Midbrain (tissue), 1 donor: ENCODE data around the gene ANXA6.
"Not testable (repeated sequence)": the region's sequence is repeated elsewhere in the genome, so short reads cannot be mapped to it uniquely, and the experiment has no call there.

Experiments used
- DNase-seq: peaks from one replicate; lab custom pipeline; 2025; lab: John Stamatoyannopoulos, UW

Gene ANXA6

DNA sequence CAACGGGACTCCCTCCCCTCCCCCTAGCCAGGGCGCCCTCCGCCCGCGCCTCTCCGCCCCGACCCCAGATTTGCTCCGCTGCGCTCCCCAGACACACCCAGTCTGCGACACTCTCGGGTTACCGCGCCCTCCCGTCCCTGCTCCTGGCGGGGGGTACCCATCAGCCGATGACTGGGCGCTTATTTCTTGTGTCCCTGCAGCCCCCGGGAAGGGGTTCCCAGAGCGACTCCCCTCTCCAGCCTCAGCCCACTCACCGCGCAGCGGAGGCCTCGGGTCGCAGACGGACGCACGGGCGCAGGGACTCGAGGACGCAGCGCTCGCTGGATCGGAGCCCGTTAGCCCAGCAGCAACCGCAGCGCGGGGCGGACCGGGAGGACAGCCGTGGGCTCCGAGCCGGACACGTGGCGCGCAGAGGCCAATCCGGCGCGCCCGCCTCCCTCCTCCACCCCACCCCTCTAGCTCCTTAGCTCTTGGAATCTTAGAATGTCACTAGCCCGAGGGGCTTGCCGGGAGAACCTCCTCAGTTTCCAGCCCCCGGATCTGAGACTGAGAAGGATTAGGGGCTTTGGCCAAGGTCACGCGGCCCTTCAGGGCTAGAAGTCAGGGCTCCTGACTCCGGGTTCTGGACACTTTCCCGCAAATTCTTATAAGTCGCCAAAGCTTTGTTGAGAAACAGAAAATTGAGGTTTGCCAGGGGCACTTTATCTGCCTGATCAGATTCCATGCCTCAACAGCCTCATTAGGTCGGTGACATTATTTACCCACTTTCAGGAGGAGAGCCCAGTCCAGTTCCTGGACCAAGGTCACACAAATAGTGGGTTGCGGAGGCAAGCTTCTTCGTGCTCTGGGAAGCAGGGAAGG lies at the start of gene ANXA6:
Gene ANXA6, minus strand, starts transcription at position 354 of the 861 bp plus-strand sequence. CDS start 9,878 bp downstream, outside the sequence.
- peak; percentile 88 for DNase-seq

DNA sequence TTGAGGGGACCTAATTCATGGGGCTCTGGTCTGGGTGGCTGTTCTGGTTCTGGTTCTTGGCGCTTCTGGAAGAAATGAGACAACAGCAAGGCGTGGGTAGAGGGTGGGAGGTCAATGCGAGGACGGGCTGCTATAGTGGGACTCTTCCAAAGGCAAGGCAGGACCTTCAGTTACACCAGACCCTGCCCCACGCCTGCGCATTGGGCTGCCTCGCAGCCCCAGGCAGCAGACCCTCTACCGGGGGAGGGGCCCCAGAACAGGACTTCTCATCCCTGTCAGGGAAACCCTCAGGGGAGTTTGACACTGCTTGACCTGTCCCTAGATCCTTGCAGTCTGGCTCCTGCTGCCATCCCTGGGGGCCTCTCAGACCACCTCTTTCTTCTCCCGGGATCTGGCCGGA lies 47.8 kb upstream of the ANXA6 start:
- DNase-seq, result no peak

DNA sequence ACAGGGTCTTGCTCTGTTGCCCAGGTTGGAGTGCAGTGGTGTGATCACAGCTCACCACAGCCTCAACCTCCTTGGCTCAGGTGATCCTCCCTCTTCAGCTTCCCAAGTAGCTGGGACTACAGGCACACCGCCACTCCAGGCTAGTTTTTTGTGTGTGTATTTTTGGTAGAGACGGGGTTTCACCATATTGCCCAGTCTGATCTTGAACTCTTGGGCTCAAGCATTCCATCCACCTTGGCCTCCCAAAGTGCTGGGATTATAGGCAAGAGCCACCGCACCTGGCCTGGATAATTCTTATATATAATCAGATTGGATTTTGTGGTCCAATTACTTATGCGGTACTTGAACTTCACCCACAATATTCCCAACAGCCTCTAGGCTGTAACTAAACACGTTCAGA lies 46.5 kb upstream of the ANXA6 start:
- no peak for DNase-seq

DNA sequence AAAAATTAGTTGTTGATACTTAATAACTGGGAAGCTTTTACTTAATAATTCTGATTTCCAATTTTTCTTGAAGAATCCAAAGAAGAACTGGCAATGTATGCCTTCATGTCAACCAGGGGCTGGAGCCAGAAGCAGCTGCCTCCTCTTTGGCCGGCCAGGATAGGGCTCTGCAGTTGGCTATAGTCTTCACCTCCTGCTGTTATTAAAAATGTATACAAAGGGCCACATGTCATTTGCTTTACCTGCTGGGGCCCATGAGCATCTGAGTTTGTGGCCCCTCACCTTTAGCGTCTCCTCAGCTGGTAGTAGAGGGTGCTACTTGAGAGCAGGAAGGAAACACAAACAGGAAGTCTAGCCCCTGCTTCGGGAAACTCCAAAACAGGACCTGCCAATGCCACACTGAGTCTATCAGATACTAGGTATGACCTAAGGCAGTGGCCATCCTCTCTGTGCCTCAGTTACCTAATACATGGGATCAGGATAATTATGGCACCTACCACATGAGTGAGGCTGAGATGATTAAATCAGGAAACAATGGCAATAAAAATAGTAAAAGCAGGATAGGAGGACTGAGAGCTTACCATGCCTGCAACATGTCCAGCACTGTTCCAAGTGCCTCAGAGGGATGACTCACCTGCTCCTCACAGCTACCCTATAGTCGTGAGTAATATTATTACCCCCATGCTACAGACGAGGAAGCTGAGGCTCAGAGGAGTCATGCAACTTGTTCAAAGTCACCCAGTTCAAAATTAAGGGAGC lies 45.0 kb upstream of the ANXA6 start:
- DNase-seq, result no peak

DNA sequence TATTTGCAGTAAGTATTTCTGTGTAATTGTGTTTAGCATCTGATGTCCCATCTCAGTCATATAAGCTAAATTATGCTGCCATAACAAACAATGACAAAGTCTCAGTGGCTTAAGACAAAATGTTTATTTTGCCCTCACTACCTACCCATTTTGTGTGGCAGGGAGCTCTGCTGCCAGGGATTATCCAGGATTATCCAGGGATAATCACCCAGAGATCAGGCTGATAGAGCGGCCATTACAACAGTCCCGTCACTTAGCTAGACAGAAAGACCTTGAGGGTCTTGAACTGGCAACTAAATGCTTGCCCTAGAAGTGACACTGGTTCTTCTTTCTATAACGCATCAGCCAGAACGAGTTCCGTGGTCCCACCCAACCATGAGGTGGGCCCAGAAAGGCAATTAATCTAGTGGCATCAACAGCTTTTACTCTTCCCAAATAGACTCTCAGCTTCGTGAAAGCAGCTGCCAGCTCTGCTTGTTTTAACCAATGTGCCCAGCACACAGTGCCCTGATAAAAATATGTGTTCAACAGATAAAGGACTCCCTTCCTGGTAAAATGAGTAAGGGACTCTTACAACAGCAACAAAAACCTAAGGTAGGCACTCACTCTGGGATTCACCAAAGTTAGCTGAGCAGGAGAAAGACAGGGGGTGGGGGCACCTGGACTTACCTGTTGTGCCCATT lies 43.5 kb upstream of the ANXA6 start:
- DNase-seq, result no peak

DNA sequence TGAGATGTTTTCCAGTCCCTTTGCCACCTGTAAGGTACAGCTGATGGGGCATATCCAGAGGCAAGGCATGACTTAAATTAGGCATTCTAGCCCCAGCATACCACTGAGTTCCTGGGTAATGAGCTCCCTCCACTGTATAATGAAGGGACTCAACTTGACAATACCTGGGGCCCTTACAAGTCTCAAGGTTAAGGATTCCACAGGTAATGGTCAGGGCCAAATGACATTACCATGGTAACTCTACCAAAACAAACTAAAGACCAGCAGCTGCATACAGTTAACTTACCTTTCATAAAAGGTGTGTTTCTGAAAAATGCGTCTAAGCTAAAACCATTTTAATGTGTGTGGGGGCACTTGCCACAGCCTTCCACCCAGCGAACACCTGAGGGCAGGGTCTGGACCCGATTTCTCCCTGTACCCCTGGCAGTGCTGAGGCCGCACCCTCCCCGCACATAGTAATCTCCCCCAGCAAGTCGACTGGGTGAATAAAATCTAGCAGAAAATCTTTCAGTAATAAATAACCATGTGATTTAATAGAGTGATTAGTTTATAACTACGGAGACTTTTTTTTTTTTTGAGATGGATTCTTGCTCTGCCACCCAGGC lies 42.1 kb upstream of the ANXA6 start:
- no peak for DNase-seq

DNA sequence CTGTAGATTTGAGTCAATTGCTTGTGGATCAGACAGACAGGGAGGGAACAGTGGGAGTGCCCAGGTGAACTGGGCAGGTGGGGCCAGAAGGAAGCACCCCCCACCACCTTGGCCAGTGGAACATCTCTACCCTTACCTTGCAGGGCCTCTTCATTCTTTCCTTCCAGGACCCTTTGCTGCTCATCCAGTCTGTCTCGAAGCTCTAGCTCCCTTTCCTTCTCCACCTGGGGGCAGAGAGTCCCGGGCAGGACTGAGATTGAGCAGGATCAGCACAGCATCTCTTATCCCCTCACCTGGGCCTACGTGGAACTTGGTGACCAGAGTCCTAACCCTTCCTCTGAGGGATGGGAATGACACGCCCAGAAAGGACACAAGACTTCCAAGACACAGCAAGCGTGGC lies 41.3 kb upstream of the ANXA6 start:
- DNase-seq, result no peak

DNA sequence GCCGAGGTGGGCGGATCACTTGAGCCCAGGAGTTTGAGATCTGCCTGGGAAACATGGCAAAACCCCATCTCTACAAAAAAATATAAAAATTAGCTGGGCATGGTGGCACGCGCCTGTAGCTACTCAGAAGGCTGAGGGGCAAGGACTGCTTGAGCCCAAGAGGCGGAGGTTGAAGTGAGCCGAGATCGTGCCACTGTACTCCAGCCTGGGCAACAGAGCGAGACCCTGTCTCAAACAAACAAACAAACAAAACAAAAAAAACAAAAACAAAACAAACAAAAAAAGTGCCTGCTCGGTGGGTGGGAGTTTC lies 39.7 kb upstream of the ANXA6 start:
- DNase-seq, result not testable (repeated sequence)

DNA sequence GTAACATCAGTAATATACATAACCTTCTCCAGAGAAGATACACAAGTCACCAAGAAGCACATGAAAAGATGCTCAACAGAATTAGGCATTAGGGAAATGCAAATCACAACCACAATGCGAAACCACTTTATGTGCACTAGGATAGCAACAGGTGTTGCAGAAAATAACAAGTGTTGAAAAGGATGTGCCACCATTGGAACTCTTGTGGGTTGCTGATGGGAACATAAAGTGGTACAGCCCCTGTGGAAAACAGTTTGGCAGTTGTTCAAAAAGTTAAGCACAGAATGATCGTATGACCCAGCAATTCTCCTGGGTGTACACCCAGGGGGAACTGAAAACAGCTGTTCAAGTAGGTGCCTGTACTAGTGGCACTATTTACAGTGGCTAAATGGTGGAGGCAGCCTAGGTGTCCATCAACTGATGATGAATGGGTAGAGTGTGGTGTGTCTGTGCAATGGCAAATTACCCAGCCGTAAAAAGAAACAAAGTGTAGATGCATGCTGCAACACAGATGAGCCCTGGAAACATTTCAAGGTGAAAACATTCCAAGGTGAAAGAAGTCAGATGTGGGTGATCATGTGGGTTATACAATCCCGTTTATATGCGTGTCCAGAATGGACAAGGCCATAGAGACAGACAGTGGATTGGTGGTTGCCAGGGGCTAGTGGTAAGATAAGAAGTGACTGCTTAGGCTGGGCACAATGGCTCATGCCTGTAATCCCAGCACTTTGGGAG lies 39.1 kb upstream of the ANXA6 start:
- no peak for DNase-seq

DNA sequence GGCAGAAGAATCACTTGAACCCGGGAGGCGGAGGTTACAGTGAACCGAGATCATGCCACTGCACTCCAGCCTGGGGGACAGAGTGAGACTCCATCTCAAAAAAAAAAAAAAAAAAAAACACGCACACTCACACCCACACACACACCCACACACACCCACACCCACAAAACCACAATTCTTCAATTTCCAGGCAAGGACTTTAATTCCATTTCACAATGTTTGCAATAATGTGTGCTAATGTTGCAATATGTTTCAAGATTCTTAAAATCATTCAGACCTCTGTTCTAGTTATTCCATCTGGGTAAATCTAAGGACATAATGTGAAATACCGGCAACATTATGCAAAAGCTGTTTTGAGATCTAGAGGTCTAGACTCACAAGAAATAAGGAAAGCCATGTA lies 38.0 kb upstream of the ANXA6 start:
- DNase-seq, result no peak

DNA sequence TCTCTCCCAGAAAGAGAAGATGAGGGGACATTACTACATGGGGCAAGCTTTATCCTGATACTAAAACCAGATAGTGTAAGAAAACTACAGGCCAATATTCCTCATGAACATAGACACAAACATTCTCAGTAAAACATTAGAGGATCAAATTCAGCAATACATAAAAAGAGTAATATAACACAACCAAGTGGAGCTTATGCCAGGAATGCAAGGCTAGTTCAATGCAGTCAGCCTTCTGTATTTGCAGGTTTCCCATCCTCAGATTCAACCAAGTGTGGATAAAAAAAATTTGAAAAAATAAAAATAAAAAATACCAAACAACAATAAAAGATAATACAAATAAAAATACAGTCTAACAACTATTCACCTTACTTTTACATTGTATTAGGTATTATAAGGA lies 35.0 kb upstream of the ANXA6 start:
- no peak for DNase-seq

DNA sequence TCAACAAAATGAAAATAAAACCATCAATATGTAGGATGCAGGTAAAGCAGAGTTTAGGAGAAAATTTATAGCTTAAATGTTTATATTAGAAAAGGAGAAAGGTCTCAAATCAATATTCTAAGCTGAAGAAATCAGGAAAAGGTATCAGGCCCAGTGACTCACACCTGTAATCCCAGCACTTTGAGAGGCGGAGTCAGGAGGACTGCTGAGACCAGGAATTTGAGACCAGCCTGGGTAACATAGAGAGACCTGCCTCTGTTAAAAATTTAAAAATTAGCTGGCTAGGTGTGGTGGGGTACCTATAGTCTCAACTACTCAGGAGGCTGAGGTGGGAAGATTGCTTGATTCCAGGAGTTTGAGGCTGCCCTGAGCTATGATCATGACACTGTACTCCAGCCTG lies 34.1 kb upstream of the ANXA6 start:
- no peak for DNase-seq

DNA sequence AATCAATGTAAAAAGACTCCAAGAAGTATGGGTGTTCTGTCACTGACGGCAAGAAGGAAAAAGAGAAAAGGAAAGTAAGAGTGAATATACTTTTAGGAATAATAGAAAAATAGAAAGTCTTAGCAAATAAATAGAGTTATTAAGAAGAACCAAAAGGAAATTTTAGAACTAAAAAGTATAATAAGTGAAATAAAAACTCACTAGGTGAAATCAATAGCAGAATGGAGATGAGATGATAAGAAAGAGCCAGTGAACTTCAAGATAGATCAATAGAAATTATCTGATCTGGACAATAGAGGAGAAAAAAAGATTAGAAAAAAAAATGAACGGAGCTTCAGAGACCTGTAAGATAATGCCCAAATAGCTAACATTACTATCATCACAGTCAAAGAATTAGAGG lies 31.6 kb upstream of the ANXA6 start:
- DNase-seq, result no peak

DNA sequence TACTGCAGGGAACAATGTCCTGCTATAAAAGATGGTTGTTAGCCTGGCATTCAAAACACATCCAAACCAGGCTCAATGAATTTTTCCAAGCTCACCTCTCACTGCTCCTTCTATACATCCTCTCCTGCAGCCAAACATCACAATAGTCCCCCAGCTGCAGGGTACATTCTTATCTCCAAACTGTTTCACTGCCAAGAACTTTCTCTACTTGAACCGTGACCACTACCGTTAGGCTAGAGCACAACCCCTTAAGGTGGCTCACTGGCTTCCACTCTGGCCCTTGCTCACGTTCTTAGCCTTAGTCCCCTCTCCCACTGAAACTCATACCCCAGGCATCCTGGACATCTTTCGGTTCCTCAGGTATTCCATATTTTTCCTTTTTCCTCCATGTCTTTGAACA lies 29.0 kb upstream of the ANXA6 start:
- DNase-seq, result no peak

DNA sequence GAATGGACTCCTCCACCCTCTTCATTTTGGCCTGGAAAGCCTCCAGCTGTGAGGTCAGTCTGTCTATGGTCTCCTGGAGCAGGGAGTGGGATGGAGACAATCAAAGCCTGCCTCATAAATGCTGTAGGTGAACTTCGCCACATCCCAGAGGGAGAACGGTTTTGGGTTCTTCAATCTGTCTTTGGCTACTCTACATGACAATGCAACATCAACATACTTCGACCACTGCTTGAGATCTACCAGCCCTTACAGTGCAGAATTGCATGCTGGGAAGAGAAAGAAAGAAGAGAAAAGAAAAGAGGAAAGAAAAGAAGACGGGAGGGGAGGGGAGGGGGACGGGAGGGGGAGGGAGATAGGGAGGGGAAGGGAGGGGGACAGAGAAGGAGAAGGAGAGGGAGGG lies 28.5 kb upstream of the ANXA6 start:
- DNase-seq, result no peak

DNA sequence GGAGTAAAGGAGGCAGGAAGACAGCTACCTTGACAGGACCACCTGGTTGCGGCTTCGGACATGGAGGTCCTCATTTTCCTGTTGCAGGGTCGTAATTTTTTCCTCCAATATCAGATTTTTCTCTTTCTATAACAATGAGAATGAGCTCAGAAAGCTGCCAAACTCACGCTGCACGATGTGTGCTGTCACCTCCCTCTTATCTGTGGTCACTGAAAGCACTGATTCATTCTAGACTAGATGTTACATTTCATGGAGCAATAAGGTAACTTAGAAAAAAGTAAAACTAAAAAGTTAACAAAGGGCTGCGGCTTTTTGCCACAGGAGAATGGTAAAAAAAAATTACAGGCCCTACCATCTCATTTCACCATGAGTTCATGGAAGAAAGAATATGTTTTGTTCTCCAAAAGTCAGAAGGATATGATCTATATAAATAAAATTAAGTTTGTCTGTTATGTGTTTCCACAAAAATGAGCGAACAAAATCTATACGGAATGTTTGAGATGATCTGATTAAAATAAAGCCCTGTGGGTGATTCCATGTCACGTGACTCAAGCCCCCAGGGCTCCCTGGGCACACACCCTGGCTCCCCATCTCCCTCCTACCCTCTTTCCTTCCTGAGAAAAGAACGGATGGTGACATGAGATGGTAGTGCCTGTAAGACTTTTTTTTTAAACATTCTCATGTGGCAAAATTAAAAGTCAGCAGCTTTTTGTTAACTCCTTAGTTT lies 26.9 kb upstream of the ANXA6 start:
- no peak for DNase-seq

DNA sequence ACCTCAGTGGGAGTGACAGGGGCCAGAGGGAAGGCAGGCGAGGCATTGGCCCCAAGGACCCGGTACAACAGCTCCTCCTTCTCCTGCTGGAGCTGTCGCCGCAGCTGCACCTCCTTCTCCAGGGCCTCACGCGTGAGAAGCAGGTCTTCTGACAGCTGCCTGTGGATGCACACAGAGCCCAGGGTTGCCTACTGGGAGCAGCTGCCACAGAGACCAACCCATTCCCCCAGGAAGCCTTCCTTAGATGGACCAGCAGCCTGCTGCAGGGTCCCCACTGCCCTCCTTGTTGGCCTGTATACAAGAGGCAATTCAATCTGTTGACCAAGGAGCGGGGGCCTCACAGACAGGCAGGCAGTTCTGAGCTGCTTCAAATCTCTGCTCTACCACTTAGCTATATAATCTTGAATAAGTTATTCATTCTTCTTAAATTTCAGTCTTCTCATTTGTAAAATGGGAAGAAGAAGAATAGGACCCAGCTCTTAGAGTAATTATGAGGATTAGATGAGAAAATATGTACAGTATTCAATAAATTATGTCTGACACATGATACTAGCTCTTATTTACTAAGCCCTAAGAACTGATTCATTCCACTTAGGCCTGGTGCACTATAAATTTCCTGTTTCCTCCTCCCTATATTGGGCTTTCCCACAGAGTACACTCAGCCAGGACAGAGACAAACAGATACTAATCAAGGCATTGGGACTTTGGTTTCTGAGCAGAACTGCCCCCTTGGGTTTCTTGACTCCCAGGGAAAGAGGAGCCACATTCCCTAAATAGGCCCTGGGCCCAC lies 26.1 kb upstream of the ANXA6 start:
- DNase-seq, result no peak

DNA sequence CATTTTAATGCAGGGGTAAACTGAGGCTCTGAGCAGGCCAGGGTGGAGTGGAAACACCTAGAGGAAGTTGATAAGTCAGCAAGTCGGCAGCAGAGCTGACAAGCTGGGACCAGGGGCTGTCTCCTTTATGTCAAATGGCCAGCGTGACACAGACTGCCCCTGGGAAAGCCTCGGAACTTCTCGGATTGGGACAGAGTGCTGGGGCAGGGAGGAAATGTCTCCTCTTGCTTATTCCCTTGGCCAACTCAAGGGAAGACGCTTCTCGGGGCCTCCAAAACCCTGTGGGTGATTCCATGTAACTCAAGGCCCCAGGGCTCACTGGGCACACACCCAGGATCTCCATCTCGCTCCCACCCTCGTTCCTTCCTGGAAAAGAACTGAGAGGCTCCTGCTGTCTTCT lies 25.4 kb upstream of the ANXA6 start:
- no peak for DNase-seq

DNA sequence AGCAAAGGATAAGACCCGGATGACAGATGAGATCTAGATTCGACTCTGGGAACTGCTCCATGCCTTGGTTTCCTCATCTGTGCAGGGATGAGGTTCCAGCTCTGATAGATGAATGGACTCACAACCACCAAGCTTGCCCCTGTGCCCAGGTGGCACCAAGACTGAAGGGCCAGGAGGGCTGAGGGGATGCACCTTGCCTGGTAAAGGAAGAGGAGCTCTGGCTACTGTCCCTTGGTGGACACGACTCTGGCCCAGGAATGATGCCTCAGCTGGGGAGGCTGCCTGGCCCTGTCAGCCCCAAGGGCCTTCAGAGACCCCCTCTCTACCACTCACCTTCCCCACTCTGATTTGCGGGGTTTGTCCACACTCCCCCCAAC lies 24.9 kb upstream of the ANXA6 start:
- no peak for DNase-seq

DNA sequence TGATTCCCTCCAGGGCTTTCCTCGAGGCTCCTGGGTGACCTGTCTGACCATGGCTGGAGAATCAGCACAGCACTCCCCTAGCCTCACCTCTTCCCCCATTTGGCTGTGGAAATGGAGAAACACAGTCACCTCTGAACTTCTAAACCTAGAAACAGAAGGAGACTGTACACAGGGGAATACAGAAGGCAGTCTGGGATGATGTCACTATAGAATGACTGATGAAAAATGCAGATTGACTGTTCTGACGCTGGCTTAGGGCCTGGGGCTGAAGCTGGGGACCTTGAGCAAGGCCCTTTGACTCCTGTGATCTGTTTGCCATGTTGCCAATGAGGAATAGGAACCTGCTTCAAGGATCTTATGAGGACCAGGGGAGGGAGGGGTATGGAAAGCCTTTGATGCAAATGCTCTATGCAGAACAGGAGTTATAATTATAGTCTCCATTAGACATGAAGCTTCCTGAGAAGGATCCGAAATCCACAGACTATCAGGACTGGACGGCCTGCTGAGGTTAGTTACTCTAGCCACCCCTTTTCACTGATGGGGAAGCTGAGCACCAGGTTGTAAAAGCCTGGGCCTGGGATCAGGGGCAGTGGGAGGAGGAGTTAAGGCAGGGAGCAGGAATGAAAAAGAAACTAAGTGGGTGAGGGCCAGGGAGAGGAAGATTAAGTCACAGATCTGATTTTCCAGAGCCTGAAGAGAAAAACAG lies 24.4 kb upstream of the ANXA6 start:
- DNase-seq, result no peak
